Psoas muscle (tissue), 8 donors: Measurements from ENCODE around the gene NUMB. TPM values are rescaled to one million over a fixed set of nuclear protein-coding genes. Genes with fewer than 3 reads are reported as not detected.
"Not testable (repeated sequence)": the region's sequence is repeated elsewhere in the genome, so short reads cannot be mapped to it uniquely, and the experiment has no call there.

ENCODE experiments used
- ATAC-seq, 4 donors: fragments of 200-7000 bp; cut with Tn5 transposase; one replicate each; pipeline ENCODE4 v1.9.1; 2020; ENCODE audit warnings: moderate library complexity in 3 of 4, mild to moderate bottlenecking in 2 of 4
- DNase-seq, 2 donors: peaks; one replicate each; pipeline ENCODE4 v3.0.0-alpha.2; 2020
- H3K27ac ChIP-seq: fragments of 200-600 bp; one replicate; pipeline ENCODE4 v1.8.0; 2022
- H3K27me3 ChIP-seq, 3 donors: fragments of 200-600 bp in 1 of 3; one replicate each; pipeline versions ENCODE4 v1.6.1 to v1.8.0; 2013 to 2022; ENCODE audit warnings: low read length in 2 of 3, mild to moderate bottlenecking in 2 of 3, moderate library complexity in 1 of 3; ENCODE audit not compliant: insufficient read depth in 3 of 3
- H3K36me3 ChIP-seq, 2 donors: fragments of 200-600 bp in 1 of 2; one replicate each; pipeline versions ENCODE4 v1.6.1 to v1.8.0; 2013 to 2022; ENCODE audit warnings: low read depth in 1 of 2, mild to moderate bottlenecking in 1 of 2, moderate library complexity in 1 of 2; ENCODE audit not compliant: insufficient read depth in 1 of 2
- H3K4me1 ChIP-seq: fragments of 200-600 bp; one replicate; pipeline ENCODE4 v1.8.0; 2022
- H3K4me3 ChIP-seq: fragments of 200-600 bp; one replicate; pipeline ENCODE4 v1.8.0; 2022; ENCODE audit warnings: mild to moderate bottlenecking
- H3K9me3 ChIP-seq: fragments of 200-600 bp; one replicate; pipeline ENCODE4 v1.8.0; 2022
- CTCF ChIP-seq: fragments of 200-600 bp; IDR thresholded peaks from one replicate; pipeline ENCODE4 v1.8.0; 2022; ENCODE audit warnings: antibody characterized with exemption
- WGBS, 3 donors: extraction: QIAGEN DNeasy Blood & Tissue Kit; methylation state at CpG; one replicate each; pipeline versions ENCODE4 v1.1.6 to v1.1.7; 2013; 5-methylcytosine and 5-hydroxymethylcytosine counted together
- intact Hi-C, 2 donors: fragments of 100-400 bp; cut with DNase I; formaldehyde crosslinking; loops; one replicate each; pipeline versions ENCODE4 v1.11.0 to v1.14.2; 2022
- polyA plus RNA-seq, 3 donors: library from polyadenylated mRNA; stranded (reverse); fragments of 200-250 nt; gene quantifications; one replicate each; pipeline ENCODE4 v1.2.3, GENCODE V29; 2013
- total RNA-seq, 4 donors: library from RNA; stranded (reverse); fragmentation: NEBNext Ultra II Directional in 2 of 4; extraction: Animal tissue kit (Norgen Biotek cat#: 25700) in 2 of 4; gene quantifications; one replicate each; pipeline versions ENCODE4 v1.2.1 to v1.2.4, GENCODE V29; 2021 to 2023
- donor health status: healthy with polysubstance abuse.
- donor health status: DM: no; HTN: no; CAD: no; lungs with moderate emphysema.
- donor health status: Bipolar disorder and iron deficiency.
- donor health status: healthy.
- donor health status: DM: yes; HTN: yes; CAD: no.
- donor health status: DM: no; HTN: no; CAD: no.
- donor health status: DM: no; HTN: no; CAD: no.
- donor health status: DM: yes; HTN: yes; CAD: no.

NUMB gene
- total and polyA plus RNA-seq, 7 donors, result 12.5 to 26.4 (median 24.6) TPM

DNA sequence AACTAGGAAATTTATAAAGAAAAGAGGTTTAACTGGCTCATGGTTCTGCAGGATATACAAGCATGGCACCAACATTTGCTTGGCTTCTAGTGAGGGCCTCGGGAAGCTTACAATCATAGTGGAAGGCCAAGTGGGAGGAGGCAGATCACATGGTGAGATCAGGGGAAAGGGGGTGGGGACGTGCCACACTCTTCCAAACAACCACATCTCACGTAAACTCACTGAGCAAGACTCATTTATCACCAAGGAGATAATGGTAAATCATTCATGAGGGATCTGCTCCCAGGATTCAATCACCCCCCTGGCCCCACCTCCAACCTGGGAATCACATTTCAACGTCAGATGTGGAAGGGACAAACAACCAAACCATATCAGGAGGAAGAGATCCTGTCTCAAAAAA, 35.8 kb downstream of the NUMB start:
- no peak overlapping the region for H3K27ac ChIP-seq
- no peaks in the 10 kb centered on the region for H3K9me3 ChIP-seq
- no peak overlapping the region for H3K4me3 ChIP-seq
- intact Hi-C loops, result no loop called here
- peaks cover 0 to 5% of the 10 kb centered on the region in 2 donors for H3K36me3 ChIP-seq
- H3K27me3 ChIP-seq, result no peaks in the 10 kb centered on the region
- no peak for TF ChIP-seq CTCF
- 60 to 82% (median 63%) methylated on average over 4 of the region's 4 CpGs for WGBS, 3 donors
- ATAC-seq (no peak), DNase-seq (no peak)
- H3K4me1 ChIP-seq, result peaks cover 18% of the 10 kb centered on the region

DNA sequence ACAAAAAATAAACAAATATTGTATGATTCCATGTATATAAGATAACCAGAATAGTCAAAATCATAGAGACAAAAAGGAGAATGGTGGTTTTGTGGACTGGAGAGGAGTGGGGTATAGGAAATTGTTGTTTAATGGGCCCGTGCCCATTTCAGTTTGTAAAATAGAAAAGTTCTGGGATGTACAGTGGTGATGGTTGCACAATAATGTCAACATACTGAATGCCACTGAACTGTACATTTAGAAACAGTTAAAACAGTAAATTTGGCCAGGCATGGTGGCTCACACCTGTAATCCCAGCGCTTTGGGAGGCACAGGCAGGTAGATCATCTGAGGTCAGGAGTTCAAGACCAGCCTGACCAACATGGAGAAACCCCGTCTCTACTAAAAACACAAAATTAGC, 40.1 kb downstream of the NUMB start:
- ATAC-seq, result no peak
- no peak overlapping the region for H3K4me3 ChIP-seq
- H3K9me3 ChIP-seq, result no peaks in the 10 kb centered on the region
- WGBS, 3 donors, result 96 to 97% (median 97%) methylated on average over 3 of the region's 3 CpGs
- no peak overlapping the region for H3K27ac ChIP-seq
- peaks cover 0 to 5% of the 10 kb centered on the region in 2 donors for H3K36me3 ChIP-seq
- no peaks in the 10 kb centered on the region for H3K4me1 ChIP-seq
- no peaks in the 10 kb centered on the region for H3K27me3 ChIP-seq
- intact Hi-C loops, result no loop called here
- no peak for DNase-seq
- no peak for TF ChIP-seq CTCF

DNA sequence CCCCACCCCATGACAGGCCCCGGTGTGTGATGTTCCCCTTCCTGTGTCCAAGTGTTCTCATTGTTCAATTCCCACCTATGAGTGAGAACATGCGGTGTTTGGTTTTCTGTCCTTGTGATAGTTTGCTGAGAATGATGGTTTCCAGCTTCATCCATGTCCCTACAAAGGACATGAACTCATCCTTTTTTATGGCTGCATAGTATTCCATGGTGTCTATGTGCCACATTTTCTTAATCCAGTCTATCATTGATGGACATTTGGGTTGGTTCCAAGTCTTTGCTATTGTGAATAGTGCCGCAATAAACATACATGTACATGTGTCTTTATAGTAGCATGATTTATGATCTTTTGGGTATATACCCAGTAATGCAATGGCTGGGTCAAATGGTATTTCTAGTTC, 52.1 kb downstream of the NUMB start:
- H3K27me3 ChIP-seq, H3K9me3 ChIP-seq, intact Hi-C loops, H3K4me1 ChIP-seq, ATAC-seq, H3K4me3 ChIP-seq, DNase-seq, H3K27ac ChIP-seq: not testable (repeated sequence)
- 88 to 100% (median 100%) methylated on average over 2 of the region's 3 CpGs for WGBS, 3 donors
- H3K36me3 ChIP-seq, result peaks cover 0 to 10% of the 10 kb centered on the region in 2 donors

GRCh38 chr14:73403181-73403752, 55.1 kb downstream of the NUMB start:
- no peak for TF ChIP-seq CTCF
- 88 to 96% (median 89%) methylated on average over 4 of the region's 4 CpGs for WGBS, 3 donors
- H3K27ac ChIP-seq, result no peak overlapping the region
- DNase-seq (no peak), ATAC-seq (no peak)
- H3K9me3 ChIP-seq, result no peaks in the 10 kb centered on the region
- peaks cover 3% of the 10 kb centered on the region for H3K4me1 ChIP-seq
- no peak overlapping the region for H3K4me3 ChIP-seq
- H3K36me3 ChIP-seq, result peaks cover 0 to 3% of the 10 kb centered on the region in 2 donors
- intact Hi-C loops, result no loop called here
- no peaks in the 10 kb centered on the region for H3K27me3 ChIP-seq

- no peak for ATAC-seq
- no peak for DNase-seq
- Histone ChIP-seq H3K9me3 (no peaks in the 10 kb centered on the region), H3K4me1 (peaks cover 8% of the 10 kb centered on the region), H3K27me3 (no peaks in the 10 kb centered on the region), H3K4me3 (no peak overlapping the region), H3K27ac (no peak overlapping the region), H3K36me3 (peaks cover 0 to 3% of the 10 kb centered on the region in 2 donors)
- WGBS, 3 donors, result 50 to 76% (median 58%) methylated on average over 2 of the region's 2 CpGs
- intact Hi-C loops, result no loop called here
- TF ChIP-seq CTCF, result no peak
Observed at GRCh38 chr14:73402579-73402978, 55.8 kb downstream of the NUMB start.
